Activated CD8-positive, alpha-beta T cell treated with anti-CD3 and anti-CD28 coated beads for 36 hours (primary cell): ENCODE results near the gene CCDC39. TPM values are rescaled to one million over a fixed set of nuclear protein-coding genes. Genes with fewer than 3 reads are reported as not detected.
"Not testable (repeated sequence)": the region's sequence is repeated elsewhere in the genome, so short reads cannot be mapped to it uniquely, and the experiment has no call there.

Experiments used
- ATAC-seq: fragments of 200-7000 bp; cut with Tn5 transposase; one replicate; pipeline ENCODE4 v1.10.0; 2021; ENCODE audit warnings: mild to moderate bottlenecking, moderate library complexity
- CTCF ChIA-PET: fragments of 350-600 bp; sonication (Branson Sonifier 250); formaldehyde crosslinking; loops from one replicate; lab custom pipeline; 2021; ENCODE audit warnings: antibody characterized with exemption; lab: Charles Lee
- POLR2A ChIA-PET: fragments of 350-600 bp; sonication (Branson Sonifier 250); formaldehyde crosslinking; loops from one replicate; lab custom pipeline; 2021; ENCODE audit warnings: antibody characterized with exemption; lab: Charles Lee
- DNase-seq: peaks from one replicate; pipeline ENCODE4 v3.0.0-alpha.2; 2020
- H3K27ac Mint-ChIP-seq: one replicate; pipeline ENCODE4 v1.8.0; 2021; ENCODE audit warnings: mild to moderate bottlenecking, mixed read lengths
- H3K27me3 Mint-ChIP-seq: one replicate; pipeline ENCODE4 v1.8.0; 2021; ENCODE audit warnings: mixed read lengths
- H3K36me3 Mint-ChIP-seq: one replicate; pipeline ENCODE4 v1.8.0; 2021; ENCODE audit warnings: low read depth, mixed read lengths
- H3K4me1 Mint-ChIP-seq: one replicate; pipeline ENCODE4 v1.8.0; 2021; ENCODE audit warnings: low read depth, mixed read lengths
- H3K4me3 Mint-ChIP-seq: one replicate; pipeline ENCODE4 v1.8.0; 2021; ENCODE audit warnings: mild to moderate bottlenecking, moderate library complexity, mixed read lengths
- H3K9me3 Mint-ChIP-seq: one replicate; pipeline ENCODE4 v1.8.0; 2021; ENCODE audit warnings: mixed read lengths
- CTCF ChIP-seq: fragments of 200-600 bp; IDR thresholded peaks from one replicate; pipeline ENCODE4 v1.8.0; 2022; ENCODE audit warnings: antibody characterized with exemption, mild to moderate bottlenecking
- intact Hi-C: fragments of 100-400 bp; cut with micrococcal nuclease; formaldehyde crosslinking; loops from one replicate; pipeline ENCODE4 v1.10.0; 2022
- total RNA-seq, 2 experiments: library from RNA; stranded (reverse); gene quantifications; one replicate each; pipeline ENCODE4 v1.2.3, GENCODE V29; 2021

The CCDC39 gene
- total RNA-seq, 2 experiments from 2014 or later = not detected

DNA sequence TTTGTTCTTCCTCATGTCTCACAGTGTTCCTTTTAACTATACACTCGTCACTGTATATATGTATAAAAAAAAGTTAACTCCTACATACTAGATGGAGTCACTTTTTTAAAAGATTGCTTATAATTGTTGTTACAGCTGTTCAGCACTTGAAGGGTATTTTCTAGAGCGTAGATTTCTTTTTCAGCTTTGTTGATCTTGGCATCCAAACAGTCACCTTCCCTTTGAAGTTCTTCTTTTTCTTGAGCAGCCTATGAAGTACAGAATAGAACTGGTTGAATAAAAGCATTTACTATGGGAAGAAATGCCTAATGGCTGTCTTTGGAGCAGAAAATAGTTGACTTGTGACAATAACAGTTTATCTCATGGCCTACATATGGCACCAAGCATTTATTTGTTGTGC lies 59.6 kb downstream of the CCDC39 start:
- no peak for DNase-seq
- ChIA-PET CTCF (no interaction called here), POLR2A (interaction anchor here (0.6 kb wide), 1 partner anchor 585 kb away, joined by 3 read pairs; no protein-coding TSS in a partner anchor)
- no peaks in the 10 kb centered on the region for H3K27me3 Mint-ChIP-seq
- peaks cover 36% of the 10 kb centered on the region for H3K36me3 Mint-ChIP-seq
- no peak for TF ChIP-seq CTCF
- H3K9me3 Mint-ChIP-seq = peaks cover 3% of the 10 kb centered on the region
- ATAC-seq = no peak
- H3K4me3 Mint-ChIP-seq = no peak overlapping the region
- no peak overlapping the region for H3K27ac Mint-ChIP-seq
- H3K4me1 Mint-ChIP-seq = peaks cover 4% of the 10 kb centered on the region
- intact Hi-C loops = no loop called here

DNA sequence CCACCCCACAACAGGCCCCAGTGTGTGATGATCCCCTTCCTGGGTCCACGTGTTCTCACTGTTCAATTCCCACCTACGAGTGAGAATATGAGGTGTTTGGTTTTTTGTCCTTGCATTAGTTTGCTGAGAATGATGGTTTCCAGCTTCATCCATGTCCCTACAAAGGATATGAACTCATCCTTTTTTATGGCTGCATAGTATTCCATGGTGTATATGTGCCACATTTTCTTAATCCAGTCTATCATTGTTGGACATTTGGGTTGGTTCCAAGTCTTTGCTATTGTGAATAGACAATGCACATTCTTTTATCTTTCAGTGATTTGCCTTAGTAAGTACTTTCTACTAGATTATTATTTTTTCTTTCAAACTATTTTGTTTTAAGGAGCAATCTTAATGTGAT lies 60.7 kb downstream of the CCDC39 start:
- H3K27me3 Mint-ChIP-seq, H3K4me3 Mint-ChIP-seq, H3K27ac Mint-ChIP-seq, CTCF ChIA-PET, H3K9me3 Mint-ChIP-seq, intact Hi-C loops, ATAC-seq, DNase-seq, H3K4me1 Mint-ChIP-seq, POLR2A ChIA-PET: not testable (repeated sequence)
- H3K36me3 Mint-ChIP-seq = peaks cover 31% of the 10 kb centered on the region

- ATAC-seq (no peak), DNase-seq (no peak)
- TF ChIP-seq CTCF = no peak
- H3K36me3 Mint-ChIP-seq = peaks cover 33% of the 10 kb centered on the region
- no peaks in the 10 kb centered on the region for H3K9me3 Mint-ChIP-seq
- no peak overlapping the region for H3K4me3 Mint-ChIP-seq
- no peaks in the 10 kb centered on the region for H3K27me3 Mint-ChIP-seq
- ChIA-PET POLR2A (no interaction called here), CTCF (interaction anchor here (1.2 kb wide), 1 partner anchor 11 kb away, joined by 3 read pairs; no protein-coding TSS in a partner anchor)
- intact Hi-C loops = no loop called here
- H3K27ac Mint-ChIP-seq = no peak overlapping the region
- H3K4me1 Mint-ChIP-seq = no peaks in the 10 kb centered on the region
These were observed 62.2 kb downstream of the CCDC39 start for GRCh38 chr3:180617049-180617448.

DNA sequence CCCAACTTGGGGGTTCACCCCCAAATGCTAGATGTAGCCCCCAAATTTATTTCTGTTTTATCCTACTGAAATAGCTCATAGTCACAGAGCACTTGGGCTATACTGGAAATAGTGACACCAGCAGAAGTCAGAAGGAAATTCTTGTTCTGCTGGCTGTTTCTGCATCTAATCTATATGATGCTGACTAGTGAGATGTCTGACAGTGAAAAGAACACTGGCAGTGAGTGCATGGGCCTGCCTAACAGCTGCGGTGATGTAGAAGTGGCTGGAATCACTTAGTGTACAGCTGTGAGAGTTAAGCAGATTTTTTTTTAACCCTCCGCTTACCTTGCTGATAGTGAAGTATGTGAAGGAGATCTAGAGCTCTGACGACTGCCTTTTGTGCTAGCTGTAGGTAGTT lies 63.3 kb downstream of the CCDC39 start:
- H3K4me1 Mint-ChIP-seq = no peaks in the 10 kb centered on the region
- peaks cover 34% of the 10 kb centered on the region for H3K36me3 Mint-ChIP-seq
- peak overlapping the region; percentile 27 for H3K27ac Mint-ChIP-seq
- H3K4me3 Mint-ChIP-seq = no peak overlapping the region
- ChIA-PET POLR2A (interaction anchor here (0.8 kb wide), 1 partner anchor 13 kb away, joined by 5 read pairs; no protein-coding TSS in a partner anchor), CTCF (interaction anchor here (0.7 kb wide), 1 partner anchor 1052 kb away, joined by 3 read pairs; no protein-coding TSS in a partner anchor)
- TF ChIP-seq CTCF = no peak
- H3K9me3 Mint-ChIP-seq = no peaks in the 10 kb centered on the region
- DNase-seq = no peak
- no peak for ATAC-seq
- no peaks in the 10 kb centered on the region for H3K27me3 Mint-ChIP-seq
- intact Hi-C loops = no loop called here

DNA sequence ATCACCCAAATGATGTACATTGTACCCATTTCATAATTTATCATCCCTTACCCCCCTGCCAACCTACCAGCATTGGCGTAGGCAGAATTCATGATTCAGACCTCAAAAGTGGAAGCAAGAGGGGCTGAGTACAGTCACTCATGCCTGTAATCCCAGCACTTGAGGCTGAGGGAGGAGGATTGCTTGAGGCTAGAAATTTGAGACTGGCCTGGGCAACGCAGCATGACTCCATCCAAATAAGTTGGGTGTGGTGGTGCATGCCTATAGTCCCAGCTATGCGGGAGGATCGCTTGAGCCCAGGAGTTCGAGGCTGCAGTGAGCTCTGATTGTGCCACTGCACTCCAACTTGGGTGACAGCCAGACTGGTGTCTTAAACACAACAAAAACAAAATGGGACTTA lies 66.9 kb downstream of the CCDC39 start:
- H3K4me3 Mint-ChIP-seq = no peak overlapping the region
- no peak overlapping the region for H3K27ac Mint-ChIP-seq
- H3K36me3 Mint-ChIP-seq = peaks cover 47% of the 10 kb centered on the region

More for the DNA sequence above, 66.9 kb downstream of the CCDC39 start:
- no peaks in the 10 kb centered on the region for H3K9me3 Mint-ChIP-seq
- no peaks in the 10 kb centered on the region for H3K4me1 Mint-ChIP-seq
- ChIA-PET POLR2A (interaction anchor here (3.0 kb wide), 1 partner anchor 10 kb away, joined by 17 read pairs; the partner anchor contains the start of gene TTC14), CTCF (interaction anchor here (0.8 kb wide), 1 partner anchor 10 kb away, joined by 3 read pairs; no protein-coding TSS in a partner anchor)
- no peaks in the 10 kb centered on the region for H3K27me3 Mint-ChIP-seq
- no peak for TF ChIP-seq CTCF
- intact Hi-C loops = no loop called here
- DNase-seq (no peak), ATAC-seq (no peak)
